ENCODE data around the gene ZNF844.

Gene ZNF844

GRCh38 chr19:12111176-12111575 is 46.6 kb downstream of the ZNF844 start:
- Histone ChIP-seq H4K8ac (ENCODE audit: low read depth, low read length) (no peak overlapping the region), H3K4me1 (ENCODE audit: control insufficient read depth in 1 of 2, insufficient read depth in 2 of 2, low read length in 2 of 2) (no peaks in the 10 kb centered on the region), H3K27me3 (ENCODE audit: insufficient read depth, low read length) (no peaks in the 10 kb centered on the region), H3K18ac (ENCODE audit: low read length) (no peak overlapping the region), H3K27ac (ENCODE audit: low read depth, low read length) (no peak overlapping the region), H3K9me3 (ENCODE audit: insufficient read depth, low read depth, low read length) (no peaks in the 10 kb centered on the region), H3K14ac (ENCODE audit: low read length) (no peak overlapping the region), H2BK5ac (ENCODE audit: low read depth, low read length, poor library complexity) (no peak overlapping the region), H2BK12ac (ENCODE audit: low read length) (no peak overlapping the region), H3K4me3 (ENCODE audit: low read depth, low read length) (no peak overlapping the region), H3K36me3 (ENCODE audit: control insufficient read depth in 1 of 2, insufficient read depth in 2 of 2, low read length in 2 of 2) (peaks cover 4 to 17% of the 10 kb centered on the region in 2 experiments), H2AK5ac (ENCODE audit: low read length) (no peak overlapping the region), H3K4me2 (ENCODE audit: low read length) (no peak overlapping the region), H3K23ac (ENCODE audit: low read length) (no peak overlapping the region), H4K12ac (ENCODE audit: low read depth, low read length) (no peak overlapping the region), H4K91ac (ENCODE audit: low read depth, low read length) (no peak overlapping the region), H2BK120ac (ENCODE audit: insufficient read depth, low read length, poor library complexity) (no peak overlapping the region), H3K4ac (ENCODE audit: low read depth, low read length) (no peak overlapping the region), H2AFZ (ENCODE audit: insufficient read depth, low read length, poor library complexity) (no peak overlapping the region), H3K79me1 (ENCODE audit: low read length) (no peaks in the 10 kb centered on the region), H3K79me2 (ENCODE audit: control insufficient read depth, insufficient read depth, low read length, poor library complexity) (no peaks in the 10 kb centered on the region), H3K9ac (ENCODE audit: low read length) (no peak overlapping the region)
- peak; percentile 22 to 62 for DNase-seq
- no CpG with 5 or more reads among the region's 2 CpGs for WGBS (ENCODE audit: extremely low coverage, insufficient coverage, insufficient read length)

- H3K36me3 ChIP-seq (ENCODE audit: control insufficient read depth in 1 of 2, insufficient read depth in 2 of 2, low read length in 2 of 2), result peaks cover 7 to 16% of the 10 kb centered on the region in 2 experiments
- no peak overlapping the region for H3K4ac ChIP-seq (ENCODE audit: low read depth, low read length)
- H3K4me3 ChIP-seq (ENCODE audit: low read depth, low read length), result no peak overlapping the region
- no peak overlapping the region for H3K9ac ChIP-seq (ENCODE audit: low read length)
- no peak overlapping the region for H2BK12ac ChIP-seq (ENCODE audit: low read length)
- H2AFZ ChIP-seq (ENCODE audit: insufficient read depth, low read length, poor library complexity), result no peak overlapping the region
- H3K18ac ChIP-seq (ENCODE audit: low read length), result no peak overlapping the region
- H3K4me1 ChIP-seq (ENCODE audit: control insufficient read depth in 1 of 2, insufficient read depth in 2 of 2, low read length in 2 of 2), result no peaks in the 10 kb centered on the region
- no peak overlapping the region for H2BK120ac ChIP-seq (ENCODE audit: insufficient read depth, low read length, poor library complexity)
- no peaks in the 10 kb centered on the region for H3K79me1 ChIP-seq (ENCODE audit: low read length)
- H2AK5ac ChIP-seq (ENCODE audit: low read length), result no peak overlapping the region
- H3K14ac ChIP-seq (ENCODE audit: low read length), result no peak overlapping the region
- H3K9me3 ChIP-seq (ENCODE audit: insufficient read depth, low read depth, low read length), result peaks cover 1% of the 10 kb centered on the region
- no peak overlapping the region for H4K8ac ChIP-seq (ENCODE audit: low read depth, low read length)
- WGBS (ENCODE audit: extremely low coverage, insufficient coverage, insufficient read length), result no CpG with 5 or more reads among the region's 8 CpGs
- H3K79me2 ChIP-seq (ENCODE audit: control insufficient read depth, insufficient read depth, low read length, poor library complexity), result no peaks in the 10 kb centered on the region
- no peaks in the 10 kb centered on the region for H3K27me3 ChIP-seq (ENCODE audit: insufficient read depth, low read length)
- no peak overlapping the region for H3K23ac ChIP-seq (ENCODE audit: low read length)
- H4K91ac ChIP-seq (ENCODE audit: low read depth, low read length), result no peak overlapping the region
- peak overlapping the region; percentile 57 for H3K27ac ChIP-seq (ENCODE audit: low read depth, low read length)
- DNase-seq, result peak in 1 of 2 donors; percentile 28
- no peak overlapping the region for H2BK5ac ChIP-seq (ENCODE audit: low read depth, low read length, poor library complexity)
- H4K12ac ChIP-seq (ENCODE audit: low read depth, low read length), result no peak overlapping the region
- H3K4me2 ChIP-seq (ENCODE audit: low read length), result no peak overlapping the region
These were observed 47.6 kb downstream of the ZNF844 start for GRCh38 chr19:12111943-12112637.

DNA sequence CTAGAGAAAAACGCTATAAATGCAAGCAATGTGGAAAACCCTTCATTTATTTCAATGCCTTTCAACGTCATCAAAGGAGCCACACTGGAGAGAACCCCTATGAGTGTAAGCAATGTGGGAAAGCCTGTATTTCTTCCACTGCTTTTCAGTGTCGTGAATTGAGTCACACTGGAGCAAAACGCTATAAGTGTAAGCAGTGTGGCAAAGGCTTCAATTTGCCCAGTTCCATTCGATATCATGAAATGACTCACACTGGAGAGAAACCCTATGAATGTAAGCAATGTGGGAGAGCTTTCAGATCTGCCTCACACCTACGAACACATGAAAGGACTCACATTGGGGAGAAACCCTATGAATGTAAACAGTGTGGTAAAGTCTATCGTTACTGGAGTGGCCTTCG is 48.2 kb downstream of the ZNF844 start:
- Histone ChIP-seq H2AK5ac (ENCODE audit: low read length) (no peak overlapping the region), H3K18ac (ENCODE audit: low read length) (no peak overlapping the region), H3K4me3 (ENCODE audit: low read depth, low read length) (no peak overlapping the region), H4K91ac (ENCODE audit: low read depth, low read length) (no peak overlapping the region), H4K8ac (ENCODE audit: low read depth, low read length) (no peak overlapping the region), H3K79me1 (ENCODE audit: low read length) (no peaks in the 10 kb centered on the region), H3K4ac (ENCODE audit: low read depth, low read length) (no peak overlapping the region), H3K4me2 (ENCODE audit: low read length) (no peak overlapping the region), H3K27ac (ENCODE audit: low read depth, low read length) (peak overlapping the region; percentile 57), H3K23ac (ENCODE audit: low read length) (no peak overlapping the region), H4K12ac (ENCODE audit: low read depth, low read length) (no peak overlapping the region), H3K4me1 (ENCODE audit: control insufficient read depth in 1 of 2, insufficient read depth in 2 of 2, low read length in 2 of 2) (no peaks in the 10 kb centered on the region), H2BK12ac (ENCODE audit: low read length) (no peak overlapping the region), H2BK5ac (ENCODE audit: low read depth, low read length, poor library complexity) (no peak overlapping the region), H3K14ac (ENCODE audit: low read length) (no peak overlapping the region), H3K9ac (ENCODE audit: low read length) (no peak overlapping the region), H3K79me2 (ENCODE audit: control insufficient read depth, insufficient read depth, low read length, poor library complexity) (no peaks in the 10 kb centered on the region), H2BK120ac (ENCODE audit: insufficient read depth, low read length, poor library complexity) (no peak overlapping the region), H3K36me3 (ENCODE audit: control insufficient read depth in 1 of 2, insufficient read depth in 2 of 2, low read length in 2 of 2) (peaks cover 7 to 16% of the 10 kb centered on the region in 2 experiments), H3K9me3 (ENCODE audit: insufficient read depth, low read depth, low read length) (peaks cover 6% of the 10 kb centered on the region), H2AFZ (ENCODE audit: insufficient read depth, low read length, poor library complexity) (no peak overlapping the region), H3K27me3 (ENCODE audit: insufficient read depth, low read length) (no peaks in the 10 kb centered on the region)
- DNase-seq, result peak; percentile 87 to 98
- WGBS (ENCODE audit: extremely low coverage, insufficient coverage, insufficient read length), result no CpG with 5 or more reads among the region's 8 CpGs

- no CpG with 5 or more reads among the region's 5 CpGs for WGBS (ENCODE audit: extremely low coverage, insufficient coverage, insufficient read length)
These were observed 48.6 kb downstream of the ZNF844 start for GRCh38 chr19:12113121-12113520.

More at GRCh38 chr19:12113121-12113520, 48.6 kb downstream of the ZNF844 start:
- no peak overlapping the region for H3K9ac ChIP-seq (ENCODE audit: low read length)
- H2BK12ac ChIP-seq (ENCODE audit: low read length), result no peak overlapping the region
- H3K36me3 ChIP-seq (ENCODE audit: control insufficient read depth in 1 of 2, insufficient read depth in 2 of 2, low read length in 2 of 2), result peaks cover 7 to 16% of the 10 kb centered on the region in 2 experiments
- no peak overlapping the region for H2BK5ac ChIP-seq (ENCODE audit: low read depth, low read length, poor library complexity)
- no peak overlapping the region for H3K4ac ChIP-seq (ENCODE audit: low read depth, low read length)
- no peaks in the 10 kb centered on the region for H3K27me3 ChIP-seq (ENCODE audit: insufficient read depth, low read length)
- H3K4me2 ChIP-seq (ENCODE audit: low read length), result no peak overlapping the region
- no peak overlapping the region for H2AFZ ChIP-seq (ENCODE audit: insufficient read depth, low read length, poor library complexity)
- no peak overlapping the region for H3K4me3 ChIP-seq (ENCODE audit: low read depth, low read length)
- no peak overlapping the region for H4K12ac ChIP-seq (ENCODE audit: low read depth, low read length)
- no peak overlapping the region for H3K14ac ChIP-seq (ENCODE audit: low read length)
- H4K91ac ChIP-seq (ENCODE audit: low read depth, low read length), result no peak overlapping the region
- H2BK120ac ChIP-seq (ENCODE audit: insufficient read depth, low read length, poor library complexity), result no peak overlapping the region
- H3K9me3 ChIP-seq (ENCODE audit: insufficient read depth, low read depth, low read length), result peaks cover 6% of the 10 kb centered on the region
- H3K4me1 ChIP-seq (ENCODE audit: control insufficient read depth in 1 of 2, insufficient read depth in 2 of 2, low read length in 2 of 2), result no peaks in the 10 kb centered on the region
- no peak overlapping the region for H2AK5ac ChIP-seq (ENCODE audit: low read length)
- H3K79me2 ChIP-seq (ENCODE audit: control insufficient read depth, insufficient read depth, low read length, poor library complexity), result no peaks in the 10 kb centered on the region
- no peak overlapping the region for H3K18ac ChIP-seq (ENCODE audit: low read length)
- DNase-seq, result peak in 1 of 2 donors; percentile 60
- no peak overlapping the region for H3K23ac ChIP-seq (ENCODE audit: low read length)
- no peak overlapping the region for H3K27ac ChIP-seq (ENCODE audit: low read depth, low read length)
- H4K8ac ChIP-seq (ENCODE audit: low read depth, low read length), result no peak overlapping the region
- no peaks in the 10 kb centered on the region for H3K79me1 ChIP-seq (ENCODE audit: low read length)
